ENCODE measurements around the gene PYGB.

- TF ChIP-seq CTCF (IDR thresholded peaks at IDR 0.05) = no peak
- no peak for TF ChIP-seq POLR2A (IDR thresholded peaks at IDR 0.05)
- no peak for TF ChIP-seq POLR2AphosphoS5 (IDR thresholded peaks at IDR 0.05)
- no peak for TF ChIP-seq EP300 (IDR thresholded peaks at IDR 0.05)
Observed at GRCh38 chr20:25292176-25292891, 44.4 kb downstream of the PYGB start.
